Left renal pelvis (tissue), 4 donors: Measurements from ENCODE around the gene NPW. TPM values are rescaled to one million over a fixed set of nuclear protein-coding genes. Genes with fewer than 3 reads are reported as not detected.

Experiments used
- DNase-seq, 4 donors: peaks; one replicate each; pipeline ENCODE4 v3.0.0-alpha.2; 2013; ENCODE audit warnings: low read depth in 4 of 4, low spot score in 3 of 4
- polyA plus RNA-seq, 4 donors: library from polyadenylated mRNA; unstranded; fragments of 120-200 nt; gene quantifications; one replicate each; pipeline ENCODE4 v1.2.1, GENCODE V29; 2013; ENCODE audit not compliant: insufficient read length in 4 of 4

Gene NPW
- 10 to 100 TPM in 1 of 4 donors, 1 to 10 TPM in 3; 4.2 to 12.3 (median 7.3) TPM for polyA plus RNA-seq

DNA sequence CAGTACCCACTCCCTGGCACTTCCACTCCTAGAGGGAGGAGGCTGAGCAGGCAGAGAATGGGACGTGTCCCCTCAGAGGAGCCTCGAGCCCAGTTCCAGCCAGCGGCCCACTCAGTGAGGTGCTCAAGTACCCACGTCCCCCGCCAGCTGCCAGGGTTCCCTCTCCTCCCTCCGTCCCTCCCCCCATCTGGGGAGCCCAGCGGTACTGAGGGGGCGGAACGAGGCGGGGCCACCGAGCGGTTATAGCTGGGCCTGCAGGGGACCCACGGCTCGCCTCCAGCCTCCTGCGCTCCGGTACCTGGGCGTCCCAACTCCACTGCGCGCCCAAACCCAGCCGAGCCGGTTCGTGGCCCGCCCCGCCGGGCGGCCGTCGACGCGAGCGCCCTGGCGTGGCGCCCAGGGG, at the start of gene NPW:
Gene NPW (plus strand): TSS at position 268 of the 403 bp plus-strand sequence.
- DNase-seq = no peak

DNA sequence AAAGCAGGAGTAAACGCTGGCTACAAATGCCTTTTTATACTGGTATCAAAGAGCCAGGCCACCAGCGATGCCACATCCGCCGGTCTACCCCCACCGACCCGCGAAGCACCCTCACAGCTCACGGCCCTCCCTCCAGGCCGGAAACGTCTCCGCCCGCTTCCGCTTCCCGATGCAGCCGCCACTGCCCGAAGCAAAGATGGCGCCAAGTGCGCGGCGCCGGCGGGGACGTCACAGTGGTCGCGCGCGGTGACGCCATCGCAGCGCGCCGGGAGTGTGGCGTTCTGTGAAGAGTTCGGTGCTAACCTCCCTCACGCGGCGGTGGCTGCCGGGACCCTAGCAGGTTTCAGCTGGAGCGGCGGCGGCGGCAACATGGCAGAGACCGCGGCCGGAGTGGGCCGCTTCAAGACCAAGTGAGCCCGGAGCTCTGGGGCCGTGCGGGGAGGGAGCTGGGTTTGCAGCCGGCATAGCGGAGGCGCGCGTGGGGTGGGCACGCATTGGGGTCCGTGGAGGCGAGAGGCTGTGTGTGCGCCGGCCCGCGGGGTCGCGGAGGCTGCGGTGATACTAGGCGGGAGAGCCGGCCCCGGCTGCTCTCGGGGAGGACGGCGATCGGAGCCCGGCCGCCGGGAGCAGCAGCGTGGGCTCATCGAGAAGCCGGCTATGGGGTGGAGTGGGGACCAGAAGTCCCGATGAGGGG, 47.6 kb upstream of the NPW start, which contains the start of gene TBL3:
Gene TBL3 (plus strand): TSS at position 258 of the 694 bp plus-strand sequence. CDS start 112 bp downstream, at position 370.
- DNase-seq = peak; percentile 81 to 89 (median 84)

DNA sequence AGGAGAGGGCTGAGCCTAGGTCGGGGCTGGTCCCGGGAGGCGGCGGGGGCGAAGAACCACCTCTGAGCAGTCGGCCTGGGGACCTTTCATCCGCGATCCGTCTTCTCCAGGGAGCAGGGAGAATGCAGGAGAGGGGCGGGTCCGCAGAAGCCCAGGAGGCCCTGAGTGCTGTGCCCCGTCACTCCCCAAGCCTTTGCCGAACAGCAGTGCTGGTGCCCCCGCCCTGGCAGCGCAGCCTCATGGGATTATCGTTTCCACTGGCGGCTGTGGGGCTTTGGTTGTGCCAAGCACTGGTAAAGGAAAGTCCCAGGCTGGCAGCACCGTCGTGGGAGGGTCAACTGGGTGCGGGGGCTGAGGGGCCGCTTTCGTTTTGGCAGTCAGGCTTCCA, 47.1 kb upstream of the NPW start:
- no peak for DNase-seq

DNA sequence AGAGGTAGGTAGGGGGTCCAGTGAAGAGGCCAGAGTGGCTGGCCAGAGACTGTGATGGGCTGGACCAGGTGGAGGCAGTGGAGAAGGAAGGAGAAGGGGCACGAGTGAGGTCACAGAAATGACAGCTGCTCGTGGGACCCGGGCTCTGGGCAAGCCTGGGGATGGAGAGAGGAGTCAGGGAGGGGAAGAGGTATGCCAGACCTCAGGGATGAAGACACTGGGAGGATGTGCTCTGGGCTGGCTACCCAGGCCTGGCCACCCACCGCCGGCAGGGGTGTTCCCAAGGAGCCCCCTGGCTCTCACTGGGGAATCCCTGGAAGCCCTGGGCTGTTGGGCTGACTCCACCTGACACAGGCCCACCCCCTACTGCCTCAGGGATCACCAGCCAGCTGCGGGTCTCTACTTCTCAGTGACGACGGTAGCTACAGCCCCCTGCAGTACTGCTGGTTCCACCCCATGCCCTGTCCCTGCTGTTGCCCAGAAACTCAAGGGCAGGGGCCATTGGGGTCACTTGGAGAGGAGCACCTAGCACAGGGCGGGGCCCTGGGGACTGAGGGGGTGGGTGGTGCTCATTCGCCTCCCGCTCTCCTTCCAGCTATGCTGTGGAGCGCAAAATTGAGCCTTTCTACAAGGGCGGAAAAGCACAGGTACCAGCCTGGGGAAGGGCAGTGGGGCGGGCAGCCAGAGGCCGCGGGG, 46.0 kb upstream of the NPW start:
- DNase-seq = no peak

DNA sequence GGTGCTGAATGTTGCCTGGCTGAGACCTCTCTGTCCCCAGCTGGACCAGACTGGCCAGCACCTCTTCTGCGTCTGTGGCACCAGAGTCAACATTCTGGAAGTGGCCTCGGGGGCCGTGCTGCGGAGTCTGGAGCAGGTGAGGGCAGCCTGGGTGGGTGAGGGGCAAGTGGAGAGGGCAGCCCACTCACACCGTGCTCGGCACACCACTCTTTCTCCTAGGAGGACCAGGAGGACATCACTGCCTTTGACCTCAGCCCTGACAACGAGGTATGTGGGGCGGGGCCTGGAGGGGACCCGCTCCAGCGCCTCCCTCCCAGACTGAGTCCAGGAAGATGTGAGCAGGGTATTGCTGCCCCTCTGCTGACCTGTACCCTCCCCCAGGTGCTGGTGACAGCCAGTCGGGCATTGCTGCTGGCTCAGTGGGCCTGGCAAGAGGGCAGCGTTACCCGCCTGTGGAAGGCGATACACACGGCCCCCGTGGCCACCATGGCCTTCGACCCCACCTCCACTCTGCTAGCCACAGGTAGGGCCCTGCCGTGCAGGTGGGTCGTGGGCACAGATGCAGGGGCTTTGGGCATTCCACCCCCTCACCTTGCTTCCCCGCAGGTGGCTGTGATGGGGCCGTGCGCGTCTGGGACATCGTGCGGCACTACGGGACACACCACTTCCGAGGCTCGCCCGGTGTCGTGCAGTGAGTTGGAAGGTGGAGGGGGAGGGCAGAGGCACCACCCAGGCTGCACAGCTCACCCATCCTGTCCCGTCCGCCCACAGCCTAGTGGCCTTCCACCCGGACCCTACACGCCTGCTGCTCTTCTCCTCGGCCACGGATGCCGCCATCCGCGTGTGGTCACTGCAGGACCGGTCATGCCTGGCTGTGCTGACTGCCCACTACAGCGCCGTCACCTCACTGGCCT, 45.2 kb upstream of the NPW start:
- no peak for DNase-seq

DNA sequence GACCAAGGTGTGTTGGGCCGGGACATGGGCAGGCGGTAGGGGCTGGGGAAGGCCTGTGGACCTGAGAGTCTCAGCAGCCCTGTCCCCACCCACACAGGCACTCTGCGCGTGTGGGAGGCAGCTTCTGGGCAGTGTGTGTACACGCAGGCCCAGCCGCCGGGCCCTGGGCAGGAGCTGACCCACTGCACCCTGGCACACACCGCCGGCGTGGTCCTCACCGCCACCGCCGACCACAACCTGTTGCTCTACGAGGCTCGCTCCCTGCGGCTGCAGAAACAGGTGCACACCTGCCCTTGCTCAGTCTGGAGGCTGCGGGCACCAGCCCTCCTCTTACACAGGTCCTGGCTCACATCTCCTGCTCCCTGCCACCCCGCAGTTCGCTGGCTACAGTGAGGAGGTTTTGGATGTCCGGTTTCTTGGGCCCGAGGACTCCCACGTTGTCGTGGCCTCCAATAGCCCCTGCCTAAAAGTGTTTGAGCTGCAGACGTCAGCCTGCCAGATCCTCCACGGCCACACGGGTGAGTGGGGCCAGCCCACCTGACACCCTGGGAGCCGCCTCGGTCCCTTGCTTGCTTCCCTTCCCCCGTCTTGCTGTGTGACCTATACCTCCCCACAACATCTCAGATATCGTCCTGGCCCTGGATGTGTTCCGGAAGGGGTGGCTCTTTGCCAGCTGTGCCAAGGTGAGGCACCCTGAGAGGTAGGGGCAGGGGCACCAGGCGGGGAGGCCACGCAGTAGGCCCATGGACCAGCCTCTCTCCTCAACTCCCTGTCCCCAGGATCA, 44.0 kb upstream of the NPW start:
- no peak for DNase-seq

DNA sequence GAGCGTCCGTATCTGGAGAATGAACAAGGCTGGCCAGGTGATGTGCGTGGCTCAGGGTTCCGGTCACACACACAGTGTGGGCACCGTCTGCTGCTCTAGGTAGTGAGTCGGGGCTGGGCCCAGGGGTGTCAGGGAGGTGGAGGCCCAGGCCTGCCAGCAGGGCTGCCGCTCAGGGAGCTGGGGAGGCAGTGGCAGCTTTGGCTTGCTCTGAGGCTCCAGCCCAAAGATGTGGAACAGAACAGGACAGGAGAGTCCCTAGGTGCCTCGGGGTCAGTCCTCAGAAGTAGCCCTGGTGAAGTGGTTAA, 43.4 kb upstream of the NPW start:
- no peak for DNase-seq

DNA sequence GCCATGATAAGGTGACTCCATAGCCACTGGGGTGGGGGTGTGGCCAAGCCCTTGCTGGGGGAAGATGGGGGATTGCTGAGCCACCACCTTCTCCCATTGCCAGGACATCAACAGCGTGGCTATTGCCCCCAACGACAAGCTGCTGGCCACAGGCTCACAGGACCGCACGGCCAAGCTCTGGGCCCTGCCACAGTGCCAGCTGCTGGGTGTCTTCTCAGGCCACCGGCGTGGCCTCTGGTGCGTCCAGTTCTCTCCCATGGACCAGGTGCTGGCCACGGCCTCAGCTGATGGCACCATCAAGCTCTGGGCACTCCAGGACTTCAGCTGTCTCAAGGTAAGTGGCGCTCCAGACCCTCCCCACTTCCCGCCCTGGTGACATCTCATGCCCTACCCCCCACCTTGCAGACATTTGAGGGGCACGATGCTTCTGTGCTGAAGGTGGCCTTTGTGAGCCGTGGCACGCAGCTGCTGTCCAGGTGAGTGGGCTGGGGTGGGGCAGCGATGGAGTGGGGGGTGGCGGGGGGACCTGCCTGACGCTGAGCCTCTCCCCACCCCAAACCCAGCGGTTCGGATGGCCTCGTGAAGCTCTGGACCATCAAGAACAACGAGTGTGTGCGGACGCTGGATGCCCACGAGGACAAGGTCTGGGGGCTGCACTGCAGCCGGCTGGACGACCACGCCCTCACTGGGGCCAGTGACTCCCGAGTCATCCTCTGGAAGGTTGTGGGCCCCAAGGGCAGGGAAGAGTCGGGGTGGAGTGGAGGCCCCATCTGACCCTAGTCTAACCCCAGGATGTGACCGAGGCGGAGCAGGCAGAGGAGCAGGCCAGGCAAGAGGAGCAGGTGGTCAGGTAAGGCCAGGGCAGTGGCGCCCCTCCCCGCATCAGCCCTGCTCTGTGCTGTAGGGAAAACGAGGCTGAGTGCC, 42.4 kb upstream of the NPW start:
- no peak for DNase-seq

DNA sequence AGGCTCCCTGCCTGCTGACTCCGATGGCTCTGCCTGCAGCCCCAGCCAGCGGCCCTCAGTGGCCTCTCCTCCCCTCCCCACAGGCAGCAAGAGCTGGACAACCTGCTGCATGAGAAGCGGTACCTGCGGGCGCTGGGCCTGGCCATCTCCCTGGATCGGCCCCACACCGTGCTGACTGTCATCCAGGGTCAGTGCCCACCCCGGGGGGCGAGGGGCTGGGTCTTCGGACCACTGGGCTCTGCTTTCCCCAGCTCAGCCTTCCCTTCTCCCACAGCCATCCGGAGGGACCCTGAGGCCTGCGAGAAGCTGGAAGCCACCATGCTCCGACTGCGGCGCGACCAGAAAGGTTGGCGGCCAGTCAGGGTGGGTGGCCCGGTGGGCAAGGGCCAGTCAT, 41.7 kb upstream of the NPW start:
- no peak for DNase-seq

DNA sequence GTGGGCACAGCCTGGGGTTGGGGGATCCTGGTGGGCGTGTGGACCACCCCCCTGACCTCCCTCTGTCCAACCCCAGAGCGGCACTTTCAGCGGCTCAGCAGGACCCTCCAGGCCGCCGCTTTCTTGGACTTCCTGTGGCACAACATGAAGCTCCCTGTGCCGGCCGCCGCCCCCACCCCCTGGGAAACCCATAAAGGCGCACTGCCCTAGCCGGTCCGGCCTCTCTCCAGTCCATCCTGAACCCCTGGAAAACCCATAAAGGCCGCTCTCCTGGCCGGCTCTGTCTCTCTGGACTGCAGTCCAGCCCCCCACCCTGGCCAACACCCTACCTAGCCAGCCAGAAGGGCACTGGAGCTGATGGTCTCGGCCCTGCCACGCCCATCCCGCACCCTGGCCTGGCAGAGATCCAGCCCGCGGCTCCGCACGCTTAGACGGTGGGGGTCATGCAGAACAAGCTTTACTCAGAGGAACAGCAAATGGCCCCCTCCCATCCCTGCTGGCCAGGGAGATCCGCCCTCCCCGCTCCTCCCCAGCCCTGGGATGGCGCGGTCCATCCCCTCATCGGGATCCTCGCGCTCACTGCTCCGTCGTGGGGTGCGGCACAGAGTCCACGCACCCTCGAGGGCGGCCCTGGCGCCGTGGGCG, 41.0 kb upstream of the NPW start:
- no peak for DNase-seq

DNA sequence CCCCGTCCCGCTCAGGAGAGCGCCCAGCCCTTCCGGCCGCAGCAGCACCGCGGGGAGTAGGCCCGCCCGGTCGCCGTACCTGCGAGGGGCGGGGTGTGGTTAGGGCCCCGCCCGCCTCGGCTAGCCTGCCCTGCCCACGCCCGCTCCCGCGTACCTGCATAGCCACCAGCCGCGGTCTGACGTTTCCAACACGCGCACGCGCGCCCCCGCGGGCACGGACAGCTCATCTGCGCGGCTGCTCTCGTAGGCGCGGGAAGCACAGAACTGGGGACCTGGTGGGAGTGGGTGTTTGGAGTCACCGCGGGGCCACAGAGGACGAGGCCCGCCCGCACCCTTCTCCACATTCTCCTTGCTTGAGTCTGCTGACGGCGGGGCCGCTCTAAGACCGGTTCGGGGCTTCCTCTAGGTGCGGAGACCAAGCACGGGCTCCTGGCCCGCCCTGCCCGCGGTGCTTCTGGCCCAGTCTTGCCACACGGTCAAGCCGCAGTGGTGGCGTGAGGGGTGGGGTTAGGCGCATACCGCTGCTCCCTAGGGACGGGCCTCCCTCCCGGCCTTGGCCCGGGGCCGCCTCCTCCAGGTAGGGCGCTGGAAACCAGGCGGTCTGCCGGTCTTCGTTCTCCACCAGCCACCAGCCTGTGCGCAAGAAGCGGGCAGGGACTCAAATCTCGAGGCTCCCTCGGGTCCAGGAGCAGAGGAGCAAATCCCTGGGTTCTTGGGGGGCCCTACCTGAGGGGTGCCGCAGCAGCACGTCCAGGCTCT, 40.1 kb upstream of the NPW start:
- DNase-seq = no peak

DNA sequence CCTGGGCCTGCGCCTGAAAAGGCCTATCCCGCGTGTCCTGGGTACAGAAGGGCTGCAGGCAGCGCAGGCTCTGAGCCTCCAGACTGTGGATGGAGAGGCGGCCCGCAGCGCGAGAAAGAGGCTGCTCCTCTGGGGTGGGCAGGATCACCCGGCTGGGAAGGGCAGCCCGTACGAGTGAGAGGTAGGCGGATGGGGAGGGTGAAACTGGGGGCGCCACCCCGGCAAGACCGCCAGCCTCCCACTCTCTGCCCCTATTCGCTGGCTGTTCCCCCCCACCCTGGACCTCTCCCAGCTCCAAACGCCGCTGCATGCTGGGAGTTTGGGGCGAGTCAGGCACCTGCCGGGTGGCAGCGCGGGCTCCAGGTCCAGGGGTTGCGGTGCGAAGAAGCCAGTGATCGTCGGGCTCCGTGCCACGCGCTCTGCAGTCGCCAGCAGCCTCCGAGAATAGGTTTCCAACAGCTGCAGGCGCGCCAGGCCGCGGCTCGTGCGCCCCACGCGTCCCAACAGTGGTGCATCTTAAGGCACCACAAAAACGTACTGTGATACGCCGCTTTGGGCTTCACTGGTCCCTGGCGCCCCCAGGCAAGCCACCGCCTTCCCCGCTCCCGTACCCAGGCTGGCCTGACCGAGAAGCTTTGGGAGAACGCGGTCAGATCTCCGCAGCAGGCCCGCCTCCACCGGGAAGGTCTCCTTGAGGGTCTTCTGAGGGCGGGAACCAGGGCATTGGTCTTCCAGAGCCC, 39.4 kb upstream of the NPW start:
- no peak for DNase-seq

DNA sequence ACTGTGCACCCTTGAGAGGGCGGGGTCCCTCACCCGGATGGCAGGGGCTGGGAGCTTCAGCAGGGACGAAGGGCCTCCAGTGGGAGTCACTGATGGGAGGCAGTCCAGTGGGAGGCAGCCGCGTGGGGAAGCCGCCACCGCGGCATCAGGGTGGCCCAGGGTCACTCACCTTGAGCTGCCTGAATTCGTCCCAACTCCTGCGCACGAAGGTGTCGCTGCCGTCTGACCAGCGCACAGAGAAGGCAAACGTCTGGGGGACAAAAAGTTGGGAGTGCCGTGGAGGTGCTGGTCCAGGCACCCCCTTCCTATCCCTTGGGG, 38.9 kb upstream of the NPW start:
- DNase-seq = no peak

DNA sequence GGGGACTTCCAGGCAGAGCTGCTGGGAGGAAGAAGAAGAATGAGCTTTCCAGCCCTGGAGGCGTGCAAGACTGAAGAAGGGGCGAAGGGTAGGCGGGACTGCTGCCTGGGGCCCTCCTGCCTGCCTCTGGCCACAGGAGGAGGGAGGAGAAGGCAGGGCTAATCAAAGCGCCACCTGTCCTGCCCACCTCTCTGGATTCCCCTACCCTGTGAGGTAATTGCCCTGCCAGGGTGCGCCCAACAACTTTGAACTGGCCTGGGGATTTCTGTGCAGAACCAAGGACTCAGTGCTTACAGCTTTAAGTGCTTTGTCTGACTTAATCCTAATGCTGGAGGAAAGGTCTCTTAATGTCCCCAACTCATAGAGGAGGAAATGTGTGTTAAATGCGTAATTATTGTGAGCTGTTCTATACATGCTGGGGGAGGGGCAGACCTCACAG, 38.2 kb upstream of the NPW start, which contains the start of gene NOXO1:
Gene NOXO1 (minus strand): TSS at position 72 of the 439 bp plus-strand sequence. CDS start 290 bp downstream, outside the sequence.
- DNase-seq = no peak

DNA sequence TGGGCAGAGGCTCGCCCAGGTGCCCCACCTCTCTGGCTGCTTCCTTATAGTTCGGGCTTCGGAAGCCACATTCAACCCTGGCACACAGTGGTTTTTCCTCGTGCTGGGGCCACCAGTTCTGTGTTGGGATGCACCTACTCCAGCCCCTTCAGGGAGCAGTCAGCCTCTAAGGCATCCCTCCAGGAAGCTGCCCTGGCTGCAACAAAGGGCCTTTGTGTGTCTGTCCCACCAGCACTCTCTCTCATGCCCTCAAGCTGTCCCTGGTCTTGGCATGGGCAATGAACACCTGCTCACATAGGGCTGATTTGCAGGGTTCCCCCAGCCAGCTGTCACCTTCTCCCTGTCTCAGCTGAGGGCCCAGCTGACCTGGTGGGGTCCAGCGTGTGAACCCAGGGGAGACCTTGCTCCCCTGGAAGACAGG, 37.6 kb upstream of the NPW start:
- no peak for DNase-seq

DNA sequence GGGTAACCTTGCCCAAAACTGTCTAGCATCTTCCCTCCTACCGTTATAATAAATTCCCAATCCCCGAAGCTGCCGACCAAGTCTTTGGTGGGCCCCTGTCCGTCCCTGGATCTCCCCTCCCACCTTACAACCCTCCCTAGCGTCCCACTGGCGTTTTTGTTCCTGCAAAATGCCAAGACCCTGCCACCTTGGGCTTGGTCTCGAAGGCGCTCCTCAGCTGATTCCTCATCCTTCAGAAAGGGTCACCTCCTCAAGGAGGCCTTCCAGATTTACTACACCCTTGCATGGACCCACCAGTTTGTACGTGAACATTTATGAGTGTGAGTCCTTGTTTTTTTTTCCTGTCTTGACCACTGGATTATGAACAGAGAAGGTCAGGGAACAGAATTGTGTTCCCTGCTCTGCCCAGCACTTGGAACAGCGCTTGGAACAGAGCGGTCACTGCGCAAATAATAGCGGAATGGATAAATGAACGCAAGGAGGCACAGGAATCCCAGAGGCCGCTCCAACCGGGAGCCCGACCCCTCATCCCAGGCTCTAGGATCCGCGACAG, 36.5 kb upstream of the NPW start:
- no peak for DNase-seq
